Transverse colon (tissue), 4 donors: ENCODE data around the gene LRATD1. TPM values are rescaled to one million over a fixed set of nuclear protein-coding genes. Genes with fewer than 3 reads are reported as not detected.

Source experiments
- DNase-seq: peaks from one replicate; pipeline ENCODE4 v3.0.0-alpha.2; 2019
- H3K27ac ChIP-seq, 4 donors: fragments of 200-600 bp; sonication (generic); 2 replicates each; pipeline ENCODE4 v1.5.1; 2016 to 2018; ENCODE audit warnings: inconsistent platforms in 4 of 4
- H3K27me3 ChIP-seq: fragments of 200-600 bp; sonication (generic); 2 replicates; pipeline ENCODE4 v1.5.1; 2017; ENCODE audit warnings: inconsistent platforms
- H3K36me3 ChIP-seq, 4 donors: fragments of 200-600 bp; sonication (generic); 2 replicates each; pipeline ENCODE4 v1.5.1; 2017 to 2019; ENCODE audit warnings: inconsistent platforms in 4 of 4
- H3K4me1 ChIP-seq, 4 donors: fragments of 200-600 bp; sonication (generic); 2 replicates each; pipeline ENCODE4 v1.5.1; 2017 to 2020; ENCODE audit warnings: inconsistent platforms in 4 of 4
- H3K4me3 ChIP-seq, 4 donors: fragments of 200-600 bp; sonication (generic); 1 replicate in 1 of 4; 2 replicates in 3 of 4; pipeline versions ENCODE4 v1.5.1 to v1.6.1; 2017 to 2019; ENCODE audit warnings: inconsistent platforms in 4 of 4
- H3K9me3 ChIP-seq, 2 donors: fragments of 200-600 bp; sonication (generic); 2 replicates each; pipeline ENCODE4 v1.5.1; 2017 to 2019; ENCODE audit warnings: inconsistent platforms in 2 of 2
- EP300 ChIP-seq: sonication (generic); formaldehyde crosslinking; IDR thresholded peaks from one replicate; pipeline ENCODE4 v1.6.1; 2017; ENCODE audit warnings: antibody characterized with exemption, low read depth
- POLR2A ChIP-seq: fragments of 450-650 bp; IDR thresholded peaks from one replicate; pipeline ENCODE4 v1.6.1; 2016; ENCODE audit warnings: antibody characterized with exemption, mild to moderate bottlenecking, moderate library complexity
- POLR2AphosphoS5 ChIP-seq, 3 donors: sonication (generic); formaldehyde crosslinking; IDR thresholded peaks; one replicate each; pipeline ENCODE4 v1.6.1; 2016; ENCODE audit warnings: antibody characterized with exemption in 3 of 3
- WGBS, 2 donors: methylation state at CpG; one replicate each; pipeline ENCODE4 v1.1.5; 2018; ENCODE audit warnings: low coverage in 1 of 2; 5-methylcytosine and 5-hydroxymethylcytosine counted together
- in situ Hi-C, 4 donors: fragments of 200-750 bp; cut with MboI; loops; one replicate each; pipeline versions ENCODE4 v1.15.0 to v1.15.1; 2017; ENCODE audit warnings: low sequenced_read_pairs in 3 of 4, low pct_ligation_motif_present in 1 of 4, low pct_unique_long_range_greater_than_20kb in 1 of 4
- intact Hi-C: fragments of 100-400 bp; cut with DNase I; formaldehyde crosslinking; loops from one replicate; pipeline ENCODE4 v1.15.1; 2023; ENCODE audit warnings: low total_unique reads
- total RNA-seq, 4 donors: library from RNA; depleted of rRNA; stranded (reverse); fragments of >200 nt; gene quantifications; one replicate each; pipeline ENCODE4 v1.1.0, GENCODE V29; 2016
- TF ChIP-seq, protein P1 (sequence below), 5 experiments: fragments of 200-600 bp in 3 of 5; fragments of 450-650 bp in 2 of 5; sonication (generic) in 3 of 5; IDR thresholded peaks; 1 replicate in 2 of 5; 2 replicates in 3 of 5; pipeline ENCODE4 v1.5.1; 2016 to 2017; ENCODE audit warnings: antibody characterized with exemption in 5 of 5, inconsistent platforms in 3 of 5, mild to moderate bottlenecking in 2 of 5, moderate library complexity in 1 of 5

Gene LRATD1
- total RNA-seq, 4 donors from 2014 or later, result 87.6 to 151 (median 118) TPM

- no peaks in the 10 kb centered on the region for H3K36me3 ChIP-seq
- 77 to 97% methylated on average over 3 of the region's 3 CpGs for WGBS, 2 donors
- in situ Hi-C loops, result no loop called here
- no peak overlapping the region for H3K4me3 ChIP-seq
- TF ChIP-seq, protein P1, sequence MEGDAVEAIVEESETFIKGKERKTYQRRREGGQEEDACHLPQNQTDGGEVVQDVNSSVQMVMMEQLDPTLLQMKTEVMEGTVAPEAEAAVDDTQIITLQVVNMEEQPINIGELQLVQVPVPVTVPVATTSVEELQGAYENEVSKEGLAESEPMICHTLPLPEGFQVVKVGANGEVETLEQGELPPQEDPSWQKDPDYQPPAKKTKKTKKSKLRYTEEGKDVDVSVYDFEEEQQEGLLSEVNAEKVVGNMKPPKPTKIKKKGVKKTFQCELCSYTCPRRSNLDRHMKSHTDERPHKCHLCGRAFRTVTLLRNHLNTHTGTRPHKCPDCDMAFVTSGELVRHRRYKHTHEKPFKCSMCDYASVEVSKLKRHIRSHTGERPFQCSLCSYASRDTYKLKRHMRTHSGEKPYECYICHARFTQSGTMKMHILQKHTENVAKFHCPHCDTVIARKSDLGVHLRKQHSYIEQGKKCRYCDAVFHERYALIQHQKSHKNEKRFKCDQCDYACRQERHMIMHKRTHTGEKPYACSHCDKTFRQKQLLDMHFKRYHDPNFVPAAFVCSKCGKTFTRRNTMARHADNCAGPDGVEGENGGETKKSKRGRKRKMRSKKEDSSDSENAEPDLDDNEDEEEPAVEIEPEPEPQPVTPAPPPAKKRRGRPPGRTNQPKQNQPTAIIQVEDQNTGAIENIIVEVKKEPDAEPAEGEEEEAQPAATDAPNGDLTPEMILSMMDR (IDR thresholded peaks at IDR 0.05), result no peak
- no peak for TF ChIP-seq POLR2AphosphoS5 (IDR thresholded peaks at IDR 0.05)
- no peaks in the 10 kb centered on the region for H3K27me3 ChIP-seq
- intact Hi-C loops, result no loop called here
- no peak for DNase-seq
- no peaks in the 10 kb centered on the region for H3K9me3 ChIP-seq
- H3K4me1 ChIP-seq, result no peaks in the 10 kb centered on the region
- no peak overlapping the region for H3K27ac ChIP-seq
Measured at GRCh38 chr2:14601156-14601770, 31.3 kb upstream of the LRATD1 start.

DNA sequence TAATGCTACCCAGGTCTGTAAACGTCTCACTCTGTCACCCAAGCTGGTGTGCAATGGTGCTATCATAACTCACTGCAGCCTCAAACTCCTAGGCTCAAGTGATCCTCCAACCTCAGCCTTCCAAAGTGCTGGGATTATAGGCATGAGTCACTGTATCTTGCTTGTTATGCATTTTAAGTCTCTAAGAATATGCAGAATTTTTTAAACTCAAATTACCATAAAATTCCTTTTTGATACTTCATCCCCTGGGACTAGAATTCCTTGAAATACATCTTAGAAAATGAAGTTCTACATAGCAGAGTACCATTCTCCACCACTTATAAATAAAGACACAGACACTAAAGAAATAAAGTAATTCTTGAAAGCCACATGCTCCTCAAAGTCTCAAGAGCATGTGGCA, 30.2 kb upstream of the LRATD1 start:
- 61% methylated on average over 1 of the region's 1 CpG; no CpG with 5 or more reads in 1 of the 2 donors for WGBS, 2 donors
- TF ChIP-seq POLR2A (no peak), POLR2AphosphoS5 (IDR thresholded peaks at IDR 0.05) (no peak), EP300 (no peak)
- TF ChIP-seq, protein P1 (IDR thresholded peaks at IDR 0.05), result no peak
- intact Hi-C loops (no loop called here), in situ Hi-C loops (no loop called here)
- Histone ChIP-seq H3K4me3 (no peak overlapping the region), H3K4me1 (no peaks in the 10 kb centered on the region), H3K36me3 (no peaks in the 10 kb centered on the region), H3K27me3 (no peaks in the 10 kb centered on the region), H3K9me3 (no peaks in the 10 kb centered on the region), H3K27ac (no peak overlapping the region)
- no peak for DNase-seq

- no peaks in the 10 kb centered on the region for H3K4me1 ChIP-seq
- DNase-seq, result no peak
- intact Hi-C loops (no loop called here), in situ Hi-C loops (no loop called here)
- TF ChIP-seq POLR2AphosphoS5 (IDR thresholded peaks at IDR 0.05), result no peak
- 58 to 64% methylated on average over 2 of the region's 2 CpGs for WGBS, 2 donors
- no peak overlapping the region for H3K4me3 ChIP-seq
- no peaks in the 10 kb centered on the region for H3K9me3 ChIP-seq
- H3K27ac ChIP-seq, result no peak overlapping the region
- H3K36me3 ChIP-seq, result no peaks in the 10 kb centered on the region
- H3K27me3 ChIP-seq, result no peaks in the 10 kb centered on the region
Measured at GRCh38 chr2:14603676-14604075, 28.8 kb upstream of the LRATD1 start.

GRCh38 chr2:14608245-14608644, 24.3 kb upstream of the LRATD1 start:
- no peaks in the 10 kb centered on the region for H3K27me3 ChIP-seq
- no peak overlapping the region for H3K4me3 ChIP-seq
- H3K4me1 ChIP-seq, result no peaks in the 10 kb centered on the region
- H3K9me3 ChIP-seq, result no peaks in the 10 kb centered on the region
- no peak for DNase-seq
- no peak overlapping the region for H3K27ac ChIP-seq
- no peaks in the 10 kb centered on the region for H3K36me3 ChIP-seq
- 80% methylated on average over 1 to 2 of the region's 2 CpGs for whole genome bisulfite sequencing, 2 donors
- intact Hi-C loops, result no loop called here
- in situ Hi-C loops, result no loop called here
- TF ChIP-seq POLR2AphosphoS5 (IDR thresholded peaks at IDR 0.05) (no peak), EP300 (no peak), POLR2A (no peak)
- TF ChIP-seq, protein P1 (IDR thresholded peaks at IDR 0.05), result no peak

GRCh38 chr2:14614017-14614416, 18.5 kb upstream of the LRATD1 start:
- in situ Hi-C loops (no loop called here), intact Hi-C loops (no loop called here)
- no peaks in the 10 kb centered on the region for H3K9me3 ChIP-seq
- no peak overlapping the region for H3K4me3 ChIP-seq
- no peaks in the 10 kb centered on the region for H3K36me3 ChIP-seq
- TF ChIP-seq EP300, result no peak
- no peak for TF ChIP-seq POLR2A
- TF ChIP-seq, protein P1 (IDR thresholded peaks at IDR 0.05), result no peak
- no peak for TF ChIP-seq POLR2AphosphoS5 (IDR thresholded peaks at IDR 0.05)
- no peaks in the 10 kb centered on the region for H3K27me3 ChIP-seq
- DNase-seq, result no peak
- no peak overlapping the region for H3K27ac ChIP-seq
- H3K4me1 ChIP-seq, result no peaks in the 10 kb centered on the region
